ENCODE measurements around the gene PGM5. TPM values are rescaled to one million over a fixed set of nuclear protein-coding genes. Genes with fewer than 3 reads are reported as not detected.
"Not testable (repeated sequence)": the region's sequence is repeated elsewhere in the genome, so short reads cannot be mapped to it uniquely, and the experiment has no call there.

PGM5 gene
- total RNA-seq (2014; rRNA removed; shearing (Covaris generic)) (0.11 TPM in 1 of 2 replicates, not detected in the other), polyA plus RNA-seq (2016; fragmentation: Nextera tagmentation; extraction: Ambion mirVana) (0.46 TPM in 1 of 2 replicates, not detected in the other)

DNA sequence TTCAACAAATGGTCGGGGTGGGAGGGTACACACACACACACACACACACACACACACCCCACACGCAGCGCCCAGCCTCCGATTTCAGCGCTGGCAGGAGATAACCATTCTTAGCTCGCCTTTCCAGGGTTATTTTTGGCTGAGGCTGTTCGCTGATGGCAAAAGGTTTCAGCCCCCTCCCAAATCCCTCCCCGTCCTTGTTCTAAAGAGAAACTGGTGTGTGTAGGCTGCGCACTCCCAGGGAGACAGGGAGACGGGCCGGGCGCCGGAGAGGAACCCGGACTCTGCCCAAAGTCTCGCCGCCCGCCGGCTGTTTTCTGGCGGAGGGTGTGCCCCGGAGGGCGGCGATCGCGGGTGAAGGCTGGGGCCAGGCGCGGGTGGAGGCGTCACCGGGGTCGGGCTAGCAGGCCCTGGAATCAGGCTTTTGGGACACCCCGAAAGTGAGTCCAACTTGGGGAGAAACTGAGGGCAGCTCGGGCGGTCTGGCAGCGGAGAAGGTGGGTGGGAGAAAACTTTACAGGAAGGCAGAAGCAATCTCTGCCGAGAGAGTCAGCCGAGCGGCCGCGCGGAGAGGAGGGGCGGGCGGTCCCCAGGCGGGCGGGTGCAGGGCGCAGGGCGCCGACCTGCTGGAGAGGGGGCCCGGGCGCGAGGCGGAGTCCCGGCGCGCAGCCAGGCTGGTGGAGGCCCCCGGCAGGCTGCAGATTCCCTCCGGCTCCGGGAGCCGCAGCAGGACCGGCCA, at the start of gene PGM5:
Gene PGM5 (plus strand): TSS at position 232 of the 739 bp plus-strand sequence. CDS start 517 bp downstream, outside the sequence.
- in situ Hi-C loops (cut with MboI): loop anchor here (25.0 kb wide), 1 partner anchor 156 kb away; no protein-coding TSS in a partner anchor
- peak; percentile 27 for DNase-seq
- not testable (repeated sequence) for H3K36me3 ChIP-seq (ENCODE audit: low read depth); H3K79me2 ChIP-seq (ENCODE audit: insufficient read depth); H3K27ac ChIP-seq; H3K9ac ChIP-seq; H3K9me3 ChIP-seq (ENCODE audit: low read depth); H3K9me2 ChIP-seq (ENCODE audit: insufficient read depth); H3F3A ChIP-seq (ENCODE audit: insufficient read depth); H4K20me1 ChIP-seq (ENCODE audit: insufficient read depth); H3K4me1 ChIP-seq (ENCODE audit: insufficient read depth); H3K27me3 ChIP-seq (replicated peaks; ENCODE audit: insufficient read depth)
- peak within 1 kb of the TSS; percentile 78 for H2AFZ ChIP-seq
- H3K4me2 ChIP-seq (ENCODE audit: unreplicated experiment): peak within 1 kb of the TSS; percentile 61
- WGBS, 2 experiments (ENCODE audit: low coverage in 1 of 2, low lambda C conversion rate in 2 of 2, missing lambda C conversion rate in 2 of 2): 1 to 2% methylated on average over 37 to 49 of the region's 58 CpGs
- peak within 1 kb of the TSS; percentile 69 for H3K4me3 ChIP-seq
- peak; percentile 42 for TF ChIP-seq EZH2 (IDR thresholded peaks at IDR 0.05; ENCODE audit: insufficient read depth, poor library complexity, severe bottlenecking)

DNA sequence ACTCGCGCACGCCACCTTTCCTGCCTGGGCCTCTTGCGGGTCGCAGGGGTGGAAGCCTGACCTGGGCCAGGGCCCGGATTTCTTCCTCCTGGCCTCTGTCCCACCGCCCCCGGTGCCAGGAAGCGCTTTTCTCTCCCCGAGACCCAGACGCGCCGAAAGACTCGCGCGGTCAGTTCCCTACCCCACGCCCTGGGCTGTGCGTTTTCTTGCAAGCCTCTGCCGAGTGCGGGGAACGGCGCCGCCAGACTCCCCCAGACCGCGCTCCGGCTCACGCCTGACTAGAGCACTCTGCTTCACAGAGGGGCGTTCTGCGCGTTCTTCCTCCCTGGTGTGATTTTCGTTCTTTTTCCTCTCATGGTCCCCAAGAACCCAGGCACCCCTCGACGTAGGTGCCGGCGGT, 49.3 kb upstream of the PGM5 start:
- H3K79me2 ChIP-seq (ENCODE audit: insufficient read depth); H3K27ac ChIP-seq; H3F3A ChIP-seq (ENCODE audit: insufficient read depth); H4K20me1 ChIP-seq (ENCODE audit: insufficient read depth); H2AFZ ChIP-seq; H3K4me1 ChIP-seq (ENCODE audit: insufficient read depth); H3K9me2 ChIP-seq (ENCODE audit: insufficient read depth); H3K9ac ChIP-seq; H3K4me2 ChIP-seq (ENCODE audit: unreplicated experiment); H3K9me3 ChIP-seq (ENCODE audit: low read depth); in situ Hi-C loops (cut with MboI); H3K36me3 ChIP-seq (ENCODE audit: low read depth); H3K27me3 ChIP-seq (replicated peaks; ENCODE audit: insufficient read depth); DNase-seq; H3K4me3 ChIP-seq: not testable (repeated sequence)
- WGBS, 2 experiments (ENCODE audit: low coverage in 1 of 2, low lambda C conversion rate in 2 of 2, missing lambda C conversion rate in 2 of 2): 18 to 19% methylated on average over 19 to 21 of the region's 35 CpGs

DNA sequence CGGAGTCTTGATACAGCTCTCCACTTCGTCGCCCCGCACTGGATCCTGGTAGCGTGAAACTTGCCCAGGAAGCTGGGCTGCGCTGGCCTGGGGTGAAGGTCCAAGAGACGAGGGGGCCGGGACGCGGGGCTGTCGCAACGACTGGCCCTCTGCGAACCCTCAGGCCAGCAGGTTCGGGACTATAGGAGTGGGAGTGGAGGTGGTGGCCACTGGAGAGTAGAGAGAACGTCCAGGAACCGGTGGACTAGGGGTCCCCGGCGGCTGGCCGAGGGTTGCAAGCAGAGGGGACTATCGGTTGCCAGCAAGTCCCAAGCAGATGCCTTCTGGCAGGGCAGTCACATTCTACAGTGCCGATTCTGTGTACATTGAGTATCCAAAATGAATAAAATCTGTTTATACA, 48.8 kb upstream of the PGM5 start:
- H3K27me3 ChIP-seq (replicated peaks; ENCODE audit: insufficient read depth); DNase-seq; H3F3A ChIP-seq (ENCODE audit: insufficient read depth); H3K9ac ChIP-seq; H3K4me1 ChIP-seq (ENCODE audit: insufficient read depth); H3K4me2 ChIP-seq (ENCODE audit: unreplicated experiment); H3K9me2 ChIP-seq (ENCODE audit: insufficient read depth); H3K36me3 ChIP-seq (ENCODE audit: low read depth); in situ Hi-C loops (cut with MboI); H3K27ac ChIP-seq; H4K20me1 ChIP-seq (ENCODE audit: insufficient read depth); H3K79me2 ChIP-seq (ENCODE audit: insufficient read depth); H3K4me3 ChIP-seq; H2AFZ ChIP-seq; H3K9me3 ChIP-seq (ENCODE audit: low read depth): not testable (repeated sequence)
- 19 to 20% methylated on average over 16 to 20 of the region's 21 CpGs for WGBS, 2 experiments (ENCODE audit: low coverage in 1 of 2, low lambda C conversion rate in 2 of 2, missing lambda C conversion rate in 2 of 2)

DNA sequence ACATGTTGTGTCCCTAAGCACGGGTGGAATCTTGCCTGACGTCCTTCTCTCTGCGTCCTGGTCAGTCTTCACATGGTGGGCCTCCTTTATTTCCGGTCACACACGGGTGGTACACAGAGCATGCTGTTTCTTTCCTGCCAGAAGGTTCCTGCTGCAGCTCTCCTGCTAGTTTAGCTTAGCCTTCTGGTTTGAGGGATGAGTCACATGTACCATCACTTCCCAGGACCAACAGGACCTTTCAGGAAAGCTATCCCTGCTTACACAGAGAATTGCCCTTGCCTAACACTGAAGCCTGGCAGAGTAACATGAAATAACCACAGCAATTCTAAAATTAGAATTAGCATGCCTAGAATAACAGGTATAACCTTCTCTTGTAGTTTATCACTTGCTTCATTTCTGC, 45.2 kb upstream of the PGM5 start:
- H3K27me3 ChIP-seq (replicated peaks; ENCODE audit: insufficient read depth); H3K4me3 ChIP-seq; H3K79me2 ChIP-seq (ENCODE audit: insufficient read depth); H3K27ac ChIP-seq; H4K20me1 ChIP-seq (ENCODE audit: insufficient read depth); in situ Hi-C loops (cut with MboI); H3K9ac ChIP-seq; H3K4me1 ChIP-seq (ENCODE audit: insufficient read depth); H3K9me3 ChIP-seq (ENCODE audit: low read depth); H3K9me2 ChIP-seq (ENCODE audit: insufficient read depth); H3K4me2 ChIP-seq (ENCODE audit: unreplicated experiment); H3K36me3 ChIP-seq (ENCODE audit: low read depth); H3F3A ChIP-seq (ENCODE audit: insufficient read depth); DNase-seq; H2AFZ ChIP-seq: not testable (repeated sequence)
- WGBS, 2 experiments (ENCODE audit: low coverage in 1 of 2, low lambda C conversion rate in 2 of 2, missing lambda C conversion rate in 2 of 2): no CpG with 5 or more reads among the region's 5 CpGs

GRCh38 chr9:68318209-68318608, 38.2 kb upstream of the PGM5 start:
- H3K79me2 ChIP-seq (ENCODE audit: insufficient read depth); H3K27ac ChIP-seq; H3K9me2 ChIP-seq (ENCODE audit: insufficient read depth); H4K20me1 ChIP-seq (ENCODE audit: insufficient read depth); H3K9me3 ChIP-seq (ENCODE audit: low read depth); DNase-seq; H2AFZ ChIP-seq; H3K27me3 ChIP-seq (replicated peaks; ENCODE audit: insufficient read depth); H3K9ac ChIP-seq; H3K4me3 ChIP-seq; in situ Hi-C loops (cut with MboI); H3K36me3 ChIP-seq (ENCODE audit: low read depth); H3K4me2 ChIP-seq (ENCODE audit: unreplicated experiment); H3K4me1 ChIP-seq (ENCODE audit: insufficient read depth); H3F3A ChIP-seq (ENCODE audit: insufficient read depth): not testable (repeated sequence)
- 58 to 62% methylated on average over 10 of the region's 10 CpGs for WGBS, 2 experiments (ENCODE audit: low coverage in 1 of 2, low lambda C conversion rate in 2 of 2, missing lambda C conversion rate in 2 of 2)

GRCh38 chr9:68323749-68324148, 32.7 kb upstream of the PGM5 start:
- in situ Hi-C loops (cut with MboI): not testable (repeated sequence)

DNA sequence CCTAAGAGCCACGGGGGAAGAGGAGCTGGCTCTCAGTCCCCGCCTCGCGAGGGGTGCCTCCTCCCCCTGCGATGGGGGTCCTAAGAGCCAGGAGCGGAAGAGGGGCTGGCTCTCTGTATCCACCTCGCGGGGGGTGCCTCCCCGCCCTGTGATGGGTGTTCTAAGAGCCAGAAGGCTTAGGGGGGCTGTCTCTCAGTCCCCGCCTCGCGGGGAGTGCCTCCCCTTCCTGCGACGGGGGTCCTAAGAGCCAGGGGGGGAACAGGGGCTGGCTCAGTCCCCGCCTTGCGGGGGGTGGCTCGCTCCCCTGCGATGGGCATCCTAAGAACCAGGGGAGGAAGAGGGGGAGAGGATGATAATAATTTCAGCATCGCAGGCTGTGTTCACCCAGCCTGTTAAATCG, 31.9 kb upstream of the PGM5 start:
- H3K27me3 ChIP-seq (replicated peaks; ENCODE audit: insufficient read depth); H3K4me3 ChIP-seq; H3K9me3 ChIP-seq (ENCODE audit: low read depth); H2AFZ ChIP-seq; H3K79me2 ChIP-seq (ENCODE audit: insufficient read depth); DNase-seq; H4K20me1 ChIP-seq (ENCODE audit: insufficient read depth); in situ Hi-C loops (cut with MboI); H3K4me1 ChIP-seq (ENCODE audit: insufficient read depth); H3K27ac ChIP-seq; H3K9ac ChIP-seq; H3K9me2 ChIP-seq (ENCODE audit: insufficient read depth); H3K36me3 ChIP-seq (ENCODE audit: low read depth); H3K4me2 ChIP-seq (ENCODE audit: unreplicated experiment); H3F3A ChIP-seq (ENCODE audit: insufficient read depth): not testable (repeated sequence)
- WGBS, 2 experiments (ENCODE audit: low coverage in 1 of 2, low lambda C conversion rate in 2 of 2, missing lambda C conversion rate in 2 of 2): 19% methylated on average over 6 of the region's 20 CpGs; no CpG with 5 or more reads in 1 of the 2 experiments

More at GRCh38 chr9:68323749-68324148, 32.7 kb upstream of the PGM5 start:
- H3K9me3 ChIP-seq (ENCODE audit: low read depth); H3K4me1 ChIP-seq (ENCODE audit: insufficient read depth); H3K4me2 ChIP-seq (ENCODE audit: unreplicated experiment); H3K27me3 ChIP-seq (replicated peaks; ENCODE audit: insufficient read depth); H3K79me2 ChIP-seq (ENCODE audit: insufficient read depth); H2AFZ ChIP-seq; H4K20me1 ChIP-seq (ENCODE audit: insufficient read depth); H3F3A ChIP-seq (ENCODE audit: insufficient read depth); H3K4me3 ChIP-seq; DNase-seq; H3K36me3 ChIP-seq (ENCODE audit: low read depth); H3K27ac ChIP-seq; H3K9me2 ChIP-seq (ENCODE audit: insufficient read depth); H3K9ac ChIP-seq: not testable (repeated sequence)
- 6% methylated on average over 10 of the region's 24 CpGs; no CpG with 5 or more reads in 1 of the 2 experiments for WGBS, 2 experiments (ENCODE audit: low coverage in 1 of 2, low lambda C conversion rate in 2 of 2, missing lambda C conversion rate in 2 of 2)
